Measurements from ENCODE around the gene SHE.

SHE gene

GRCh38 chr1:154503898-154504297 lies 1.7 kb upstream of the SHE start:
- Mint-ChIP-seq H3K9me3 (peaks cover 15% of the 10 kb centered on the region), H3K27me3 (ENCODE audit: low read depth) (peaks cover 90% of the 10 kb centered on the region), H3K27ac (no peak overlapping the region), H3K36me3 (ENCODE audit: low read depth) (peaks cover 4% of the 10 kb centered on the region), H3K4me3 (peak overlapping the region; percentile 31 to 68 (median 66)), H3K4me1 (no peaks in the 10 kb centered on the region)
- no peak for TF ChIP-seq CTCF (IDR thresholded peaks at IDR 0.05; ENCODE audit: unreplicated experiment in 3 of 3)

GRCh38 chr1:154502744-154503115 lies 518 bp upstream of the SHE start:
- H3K9me3 Mint-ChIP-seq = peaks cover 15% of the 10 kb centered on the region
- no peak for TF ChIP-seq CTCF (IDR thresholded peaks at IDR 0.05; ENCODE audit: unreplicated experiment in 3 of 3)
- H3K36me3 Mint-ChIP-seq (ENCODE audit: low read depth) = peaks cover 4% of the 10 kb centered on the region
- H3K27me3 Mint-ChIP-seq (ENCODE audit: low read depth) = peaks cover 89% of the 10 kb centered on the region
- no peaks in the 10 kb centered on the region for H3K4me1 Mint-ChIP-seq
- H3K27ac Mint-ChIP-seq = no peak overlapping the region
- peak overlapping the region; percentile 47 to 63 (median 62) for H3K4me3 Mint-ChIP-seq

- Mint-ChIP-seq H3K9me3 (peaks cover 9% of the 10 kb centered on the region), H3K36me3 (ENCODE audit: low read depth) (peaks cover 4% of the 10 kb centered on the region), H3K4me3 (peak overlapping the region; percentile 73 to 79 (median 75)), H3K4me1 (no peaks in the 10 kb centered on the region), H3K27me3 (ENCODE audit: low read depth) (peaks cover 87% of the 10 kb centered on the region), H3K27ac (no peak overlapping the region)
- no peak for TF ChIP-seq CTCF (IDR thresholded peaks at IDR 0.05; ENCODE audit: unreplicated experiment in 3 of 3)
Measured at GRCh38 chr1:154501423-154502065, 668 bp downstream of the SHE start.

GRCh38 chr1:154500533-154500932 lies 1.7 kb downstream of the SHE start:
- Mint-ChIP-seq H3K4me1 (no peaks in the 10 kb centered on the region), H3K27me3 (ENCODE audit: low read depth) (peaks cover 86% of the 10 kb centered on the region), H3K27ac (no peak overlapping the region), H3K4me3 (peak overlapping the region; percentile 11 to 60 (median 40)), H3K9me3 (peaks cover 8% of the 10 kb centered on the region), H3K36me3 (ENCODE audit: low read depth) (peaks cover 4% of the 10 kb centered on the region)
- no peak for TF ChIP-seq CTCF (IDR thresholded peaks at IDR 0.05; ENCODE audit: unreplicated experiment in 3 of 3)

DNA sequence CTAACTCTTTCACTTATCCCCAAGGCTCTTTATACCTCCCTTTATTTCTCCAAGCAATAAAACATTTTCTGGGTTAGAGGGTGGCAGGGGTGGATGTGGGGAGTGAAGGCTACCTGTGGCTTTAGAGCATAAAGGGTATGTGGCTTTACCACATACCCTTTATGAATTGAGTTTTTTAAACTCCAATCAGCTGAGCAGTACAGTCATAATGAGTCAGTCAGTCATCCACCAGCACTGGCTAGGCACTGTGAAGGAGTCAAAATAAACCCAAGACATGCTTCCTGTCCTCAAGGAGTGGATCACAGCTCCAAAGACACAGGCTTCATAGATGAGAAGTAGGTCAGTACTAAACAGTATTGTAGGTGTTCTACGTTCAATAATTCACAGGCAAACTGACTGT lies 2.8 kb downstream of the SHE start:
- TF ChIP-seq CTCF (IDR thresholded peaks at IDR 0.05; ENCODE audit: unreplicated experiment in 3 of 3) = no peak

More for the DNA sequence above, 2.8 kb downstream of the SHE start:
- no peak overlapping the region for H3K4me3 Mint-ChIP-seq
- peaks cover 80% of the 10 kb centered on the region for H3K27me3 Mint-ChIP-seq (ENCODE audit: low read depth)
- H3K9me3 Mint-ChIP-seq = peaks cover 4% of the 10 kb centered on the region
- no peaks in the 10 kb centered on the region for H3K4me1 Mint-ChIP-seq
- H3K27ac Mint-ChIP-seq = no peak overlapping the region
- H3K36me3 Mint-ChIP-seq (ENCODE audit: low read depth) = peaks cover 4% of the 10 kb centered on the region

Data from nephron (organoid).